Loucy (cell line): ENCODE measurements around the gene NEBL.

Source experiments
- EZH2phosphoT487 ChIP-seq: fragments of 200-600 bp; IDR thresholded peaks from 2 replicates; pipeline ENCODE4 v1.6.1; 2018; ENCODE audit warnings: antibody characterized with exemption, mild to moderate bottlenecking, moderate library complexity, borderline replicate concordance
- TF ChIP-seq, protein P1 (sequence below): fragments of 200-600 bp; sonication (generic); conservative IDR thresholded peaks from 2 replicates; pipeline ENCODE4 v1.5.1; 2014; ENCODE audit warnings: mild to moderate bottlenecking, antibody characterized with exemption, low read length

DNA sequence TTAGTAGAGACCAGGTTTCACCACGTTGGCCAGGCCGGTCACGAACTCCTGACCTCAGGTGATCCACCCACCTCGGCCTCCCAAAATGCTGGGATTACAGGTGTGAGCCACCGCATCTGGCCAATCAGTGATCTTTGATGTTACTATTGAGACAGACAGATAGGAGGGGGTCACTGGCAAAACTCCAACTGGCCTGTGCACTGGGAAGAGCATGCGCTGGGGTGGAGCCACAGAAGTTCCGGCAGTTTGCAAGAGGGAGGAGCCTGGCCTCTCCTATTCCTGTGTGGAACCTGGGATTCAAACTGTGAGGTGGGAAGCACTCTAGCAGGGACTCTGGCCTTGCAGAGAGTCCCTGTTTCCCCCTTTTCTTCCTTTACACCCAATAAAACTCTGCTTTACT lies 60.7 kb downstream of the NEBL start:
- TF ChIP-seq, protein P1, sequence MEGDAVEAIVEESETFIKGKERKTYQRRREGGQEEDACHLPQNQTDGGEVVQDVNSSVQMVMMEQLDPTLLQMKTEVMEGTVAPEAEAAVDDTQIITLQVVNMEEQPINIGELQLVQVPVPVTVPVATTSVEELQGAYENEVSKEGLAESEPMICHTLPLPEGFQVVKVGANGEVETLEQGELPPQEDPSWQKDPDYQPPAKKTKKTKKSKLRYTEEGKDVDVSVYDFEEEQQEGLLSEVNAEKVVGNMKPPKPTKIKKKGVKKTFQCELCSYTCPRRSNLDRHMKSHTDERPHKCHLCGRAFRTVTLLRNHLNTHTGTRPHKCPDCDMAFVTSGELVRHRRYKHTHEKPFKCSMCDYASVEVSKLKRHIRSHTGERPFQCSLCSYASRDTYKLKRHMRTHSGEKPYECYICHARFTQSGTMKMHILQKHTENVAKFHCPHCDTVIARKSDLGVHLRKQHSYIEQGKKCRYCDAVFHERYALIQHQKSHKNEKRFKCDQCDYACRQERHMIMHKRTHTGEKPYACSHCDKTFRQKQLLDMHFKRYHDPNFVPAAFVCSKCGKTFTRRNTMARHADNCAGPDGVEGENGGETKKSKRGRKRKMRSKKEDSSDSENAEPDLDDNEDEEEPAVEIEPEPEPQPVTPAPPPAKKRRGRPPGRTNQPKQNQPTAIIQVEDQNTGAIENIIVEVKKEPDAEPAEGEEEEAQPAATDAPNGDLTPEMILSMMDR: no peak
- TF ChIP-seq EZH2phosphoT487: no peak
